AG10803 (cell line): Measurements from ENCODE around the gene CDH4.
A peak's percentile ranks its signal among the peaks of the same experiment; 100 is the strongest.

Source experiments
- DNase-seq: peaks from one replicate; pipeline ENCODE4 v3.0.0; 2010; ENCODE audit warnings: low read depth
- H3K4me3 ChIP-seq: 2 replicates; pipeline ENCODE4 v1.5.1; 2011; ENCODE audit warnings: mild to moderate bottlenecking, low read length, control low read depth
- CTCF ChIP-seq: conservative IDR thresholded peaks from 2 replicates; pipeline ENCODE4 v1.5.1; 2011; ENCODE audit warnings: mild to moderate bottlenecking, low read length, control low read depth, inconsistent platforms

CDH4 gene

GRCh38 chr20:61754976-61755778, 503.1 kb downstream of the CDH4 start:
- H3K4me3 ChIP-seq: no peak overlapping the region
- DNase-seq: no peak
- no peak for TF ChIP-seq CTCF

- TF ChIP-seq CTCF: no peak
- no peak overlapping the region for H3K4me3 ChIP-seq
- no peak for DNase-seq
Measured at GRCh38 chr20:61755971-61756845, 504.1 kb downstream of the CDH4 start.

GRCh38 chr20:61756966-61757677, 505.1 kb downstream of the CDH4 start:
- no peak for DNase-seq
- no peak for TF ChIP-seq CTCF
- no peak overlapping the region for H3K4me3 ChIP-seq

- peak; percentile 50 for DNase-seq
- TF ChIP-seq CTCF: no peak
- H3K4me3 ChIP-seq: no peak overlapping the region
Measured at GRCh38 chr20:61757678-61758563, 505.9 kb downstream of the CDH4 start.

DNA sequence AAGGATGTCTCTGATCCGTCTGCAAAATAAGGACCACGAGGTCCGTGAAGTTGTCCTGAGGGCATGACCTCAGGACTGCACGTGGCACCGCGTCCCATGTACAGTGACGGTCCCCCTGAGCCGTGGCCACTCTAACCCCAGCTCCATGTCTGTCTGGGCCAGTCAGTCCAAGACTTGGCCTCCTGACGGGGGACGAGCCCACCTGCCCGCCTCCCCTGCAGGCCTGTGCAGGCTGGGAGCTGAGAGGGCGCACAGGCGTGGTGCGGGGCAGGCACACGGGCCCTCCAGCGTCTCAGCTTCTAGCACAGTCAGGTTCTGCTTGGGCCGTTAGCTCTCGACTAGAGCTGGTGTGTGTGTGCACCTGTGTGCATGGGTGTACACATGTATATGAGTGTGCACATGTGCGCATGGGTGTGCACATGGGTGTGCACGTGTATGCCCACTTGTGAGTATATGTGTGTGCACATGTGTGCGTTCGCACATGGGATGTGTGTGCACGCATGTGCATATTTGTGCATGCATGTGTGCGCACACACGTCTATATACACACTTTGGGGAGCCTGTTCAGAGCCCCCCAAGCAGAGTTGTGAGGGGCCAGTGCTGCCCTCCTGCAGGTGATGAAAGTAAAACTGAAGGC, 506.6 kb downstream of the CDH4 start:
- no peak for DNase-seq
- no peak for TF ChIP-seq CTCF
- H3K4me3 ChIP-seq: no peak overlapping the region
